RWPE2 (cell line): Measurements from ENCODE around the gene NPHP4.
"Not testable (repeated sequence)": the region's sequence is repeated elsewhere in the genome, so short reads cannot be mapped to it uniquely, and the experiment has no call there.

ENCODE experiments used
- ATAC-seq: fragments of 200-7000 bp; cut with Tn5 transposase; 3 replicates; pipeline ENCODE4 v1.9.1; 2021; ENCODE audit warnings: low read depth
- DNase-seq: peaks from one replicate; pipeline ENCODE4 v3.0.0-alpha.2; 2020; ENCODE audit warnings: low spot score
- H3K27ac ChIP-seq: fragments of 450-650 bp; 2 replicates; pipeline ENCODE4 v1.5.1; 2017; ENCODE audit warnings: mild to moderate bottlenecking; ENCODE audit not compliant: poor library complexity, severe bottlenecking
- H3K27me3 ChIP-seq: fragments of 250-450 bp; sonication (Bioruptor Pico); 2 replicates; pipeline ENCODE4 v1.5.1; 2021; ENCODE audit warnings: mild to moderate bottlenecking, moderate library complexity; ENCODE audit not compliant: insufficient read depth, poor library complexity, severe bottlenecking
- H3K36me3 ChIP-seq: fragments of 250-450 bp; sonication (Bioruptor Pico); 2 replicates; pipeline ENCODE4 v1.5.1; 2020; ENCODE audit warnings: low read depth, mild to moderate bottlenecking, moderate library complexity
- H3K4me1 ChIP-seq: fragments of 250-450 bp; sonication (Bioruptor Pico); 2 replicates; pipeline ENCODE4 v1.5.1; 2021; ENCODE audit warnings: mild to moderate bottlenecking, moderate library complexity; ENCODE audit not compliant: insufficient read depth, poor library complexity, severe bottlenecking
- H3K4me3 ChIP-seq: fragments of 250-450 bp; sonication (Bioruptor Pico); 2 replicates; pipeline ENCODE4 v1.5.1; 2021; ENCODE audit warnings: mild to moderate bottlenecking, moderate library complexity; ENCODE audit not compliant: severe bottlenecking
- H3K9me3 ChIP-seq: fragments of 250-450 bp; sonication (Bioruptor Pico); 2 replicates; pipeline ENCODE4 v1.5.1; 2021; ENCODE audit warnings: mild to moderate bottlenecking, moderate library complexity; ENCODE audit not compliant: severe bottlenecking
- TF ChIP-seq, protein P1 (sequence below): fragments of 450-650 bp; IDR thresholded peaks from one replicate; pipeline ENCODE4 v1.5.1; 2017; ENCODE audit warnings: mild to moderate bottlenecking, moderate library complexity; ENCODE audit not compliant: poor library complexity, severe bottlenecking

Gene NPHP4

GRCh38 chr1:6022193-6022592 lies 30.0 kb upstream of the NPHP4 start:
- Histone ChIP-seq H3K4me1 (peaks cover 10% of the 10 kb centered on the region), H3K9me3 (no peaks in the 10 kb centered on the region), H3K4me3 (no peak overlapping the region), H3K27me3 (no peaks in the 10 kb centered on the region), H3K36me3 (no peaks in the 10 kb centered on the region), H3K27ac (no peak overlapping the region)
- ATAC-seq (no peak), DNase-seq (no peak)
- TF ChIP-seq, protein P1, sequence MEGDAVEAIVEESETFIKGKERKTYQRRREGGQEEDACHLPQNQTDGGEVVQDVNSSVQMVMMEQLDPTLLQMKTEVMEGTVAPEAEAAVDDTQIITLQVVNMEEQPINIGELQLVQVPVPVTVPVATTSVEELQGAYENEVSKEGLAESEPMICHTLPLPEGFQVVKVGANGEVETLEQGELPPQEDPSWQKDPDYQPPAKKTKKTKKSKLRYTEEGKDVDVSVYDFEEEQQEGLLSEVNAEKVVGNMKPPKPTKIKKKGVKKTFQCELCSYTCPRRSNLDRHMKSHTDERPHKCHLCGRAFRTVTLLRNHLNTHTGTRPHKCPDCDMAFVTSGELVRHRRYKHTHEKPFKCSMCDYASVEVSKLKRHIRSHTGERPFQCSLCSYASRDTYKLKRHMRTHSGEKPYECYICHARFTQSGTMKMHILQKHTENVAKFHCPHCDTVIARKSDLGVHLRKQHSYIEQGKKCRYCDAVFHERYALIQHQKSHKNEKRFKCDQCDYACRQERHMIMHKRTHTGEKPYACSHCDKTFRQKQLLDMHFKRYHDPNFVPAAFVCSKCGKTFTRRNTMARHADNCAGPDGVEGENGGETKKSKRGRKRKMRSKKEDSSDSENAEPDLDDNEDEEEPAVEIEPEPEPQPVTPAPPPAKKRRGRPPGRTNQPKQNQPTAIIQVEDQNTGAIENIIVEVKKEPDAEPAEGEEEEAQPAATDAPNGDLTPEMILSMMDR: no peak

- ATAC-seq (no peak), DNase-seq (no peak)
- Histone ChIP-seq H3K4me3 (no peak overlapping the region), H3K9me3 (no peaks in the 10 kb centered on the region), H3K27me3 (no peaks in the 10 kb centered on the region), H3K27ac (no peak overlapping the region), H3K4me1 (peaks cover 8% of the 10 kb centered on the region), H3K36me3 (no peaks in the 10 kb centered on the region)
- TF ChIP-seq, protein P1: no peak
These were observed 27.1 kb upstream of the NPHP4 start for GRCh38 chr1:6019166-6019845.

DNA sequence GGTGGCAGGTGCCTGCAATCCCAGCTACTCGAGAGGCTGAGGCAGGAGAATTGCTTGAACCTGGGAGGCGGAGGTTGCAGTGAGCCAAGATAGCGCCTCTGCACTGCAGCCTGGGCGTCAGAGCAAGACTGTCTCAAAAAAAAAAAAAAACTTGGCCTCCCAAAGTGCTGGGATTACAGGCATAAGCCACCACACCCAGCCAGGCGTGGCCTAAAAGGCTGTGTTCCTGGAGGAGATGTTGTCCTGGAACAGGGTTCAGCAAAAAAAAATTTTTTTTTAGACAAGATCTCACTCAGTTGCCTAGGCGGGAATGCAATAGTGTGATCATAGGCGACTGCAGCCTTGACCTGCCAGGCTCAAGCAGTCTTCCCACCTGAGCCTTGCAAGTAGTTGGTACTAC lies 25.4 kb upstream of the NPHP4 start:
- H3K27ac ChIP-seq, H3K9me3 ChIP-seq, DNase-seq, H3K27me3 ChIP-seq, H3K36me3 ChIP-seq, H3K4me3 ChIP-seq, ATAC-seq, H3K4me1 ChIP-seq: not testable (repeated sequence)

DNA sequence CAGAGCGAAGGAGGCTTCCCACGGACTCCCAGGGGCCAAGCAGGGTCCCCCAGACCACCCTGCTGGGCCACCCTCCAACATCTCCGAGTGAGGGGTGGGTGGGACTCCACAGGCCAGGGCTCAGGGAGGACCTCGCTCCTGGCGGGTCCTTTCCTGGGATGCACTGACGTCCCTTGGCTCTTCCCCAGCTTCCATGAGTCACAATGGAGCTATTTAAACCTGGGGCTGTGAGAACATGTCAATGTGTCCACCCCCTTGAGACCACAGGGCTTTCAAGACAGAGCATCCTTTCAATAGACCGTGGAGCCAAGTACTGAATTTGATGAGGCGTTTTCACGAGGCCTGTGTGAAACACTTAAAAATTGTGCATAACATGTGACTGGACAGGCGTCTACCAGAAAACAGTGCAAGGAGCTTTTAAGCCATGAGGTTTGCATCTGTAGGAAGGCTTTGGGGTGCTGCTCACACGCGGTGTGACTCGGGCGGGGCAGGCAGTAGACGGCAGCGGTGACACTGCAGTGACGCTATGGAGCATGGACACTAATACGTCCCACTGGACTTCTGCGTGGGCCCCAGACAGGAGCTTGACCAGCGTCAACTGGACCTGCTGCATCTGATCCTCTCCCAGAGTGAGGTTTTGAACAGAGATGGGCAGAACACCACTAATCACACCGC lies 24.1 kb upstream of the NPHP4 start:
- ATAC-seq (peak; percentile 90), DNase-seq (peak; percentile 74)
- Histone ChIP-seq H3K36me3 (no peaks in the 10 kb centered on the region), H3K27me3 (no peaks in the 10 kb centered on the region), H3K27ac (no peak overlapping the region), H3K9me3 (no peaks in the 10 kb centered on the region), H3K4me3 (no peak overlapping the region), H3K4me1 (peaks cover 8% of the 10 kb centered on the region)
- TF ChIP-seq, protein P1: no peak

GRCh38 chr1:6014130-6014999 lies 22.1 kb upstream of the NPHP4 start:
- Histone ChIP-seq H3K27me3 (no peaks in the 10 kb centered on the region), H3K9me3 (no peaks in the 10 kb centered on the region), H3K4me3 (no peak overlapping the region), H3K4me1 (peaks cover 8% of the 10 kb centered on the region), H3K36me3 (no peaks in the 10 kb centered on the region), H3K27ac (no peak overlapping the region)
- ATAC-seq (no peak), DNase-seq (no peak)
- TF ChIP-seq, protein P1: no peak
